Measurements from ENCODE around the gene DIP2B.

DIP2B gene

DNA sequence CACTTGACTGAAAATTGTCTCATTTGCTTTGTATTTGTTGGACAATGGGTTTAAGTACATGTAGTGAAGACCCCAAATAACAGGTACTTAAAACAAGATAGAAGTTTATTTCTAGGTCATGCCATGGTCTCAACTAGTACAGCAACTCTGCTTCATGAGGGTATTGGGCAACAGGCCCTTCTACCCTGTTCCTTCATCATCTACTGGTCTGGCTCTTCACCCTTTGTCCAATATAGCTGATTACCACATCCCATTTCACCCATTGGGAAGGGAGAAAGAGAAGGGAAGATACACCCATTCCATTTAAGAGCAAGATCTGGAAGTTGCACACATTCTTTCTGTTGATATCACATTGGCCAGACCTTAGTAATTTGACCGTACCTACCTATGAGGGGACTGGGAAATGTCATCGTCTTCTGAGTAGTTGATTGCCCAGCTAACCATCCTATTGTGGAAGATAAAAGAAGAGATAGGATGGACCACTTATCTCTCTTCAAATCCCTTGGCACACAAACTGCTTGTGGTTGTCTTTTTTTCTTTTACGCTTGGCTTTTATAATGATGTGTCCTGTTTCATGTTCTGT, 104.6 kb downstream of the DIP2B start:
- TF ChIP-seq, protein P1, sequence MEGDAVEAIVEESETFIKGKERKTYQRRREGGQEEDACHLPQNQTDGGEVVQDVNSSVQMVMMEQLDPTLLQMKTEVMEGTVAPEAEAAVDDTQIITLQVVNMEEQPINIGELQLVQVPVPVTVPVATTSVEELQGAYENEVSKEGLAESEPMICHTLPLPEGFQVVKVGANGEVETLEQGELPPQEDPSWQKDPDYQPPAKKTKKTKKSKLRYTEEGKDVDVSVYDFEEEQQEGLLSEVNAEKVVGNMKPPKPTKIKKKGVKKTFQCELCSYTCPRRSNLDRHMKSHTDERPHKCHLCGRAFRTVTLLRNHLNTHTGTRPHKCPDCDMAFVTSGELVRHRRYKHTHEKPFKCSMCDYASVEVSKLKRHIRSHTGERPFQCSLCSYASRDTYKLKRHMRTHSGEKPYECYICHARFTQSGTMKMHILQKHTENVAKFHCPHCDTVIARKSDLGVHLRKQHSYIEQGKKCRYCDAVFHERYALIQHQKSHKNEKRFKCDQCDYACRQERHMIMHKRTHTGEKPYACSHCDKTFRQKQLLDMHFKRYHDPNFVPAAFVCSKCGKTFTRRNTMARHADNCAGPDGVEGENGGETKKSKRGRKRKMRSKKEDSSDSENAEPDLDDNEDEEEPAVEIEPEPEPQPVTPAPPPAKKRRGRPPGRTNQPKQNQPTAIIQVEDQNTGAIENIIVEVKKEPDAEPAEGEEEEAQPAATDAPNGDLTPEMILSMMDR (IDR thresholded peaks at IDR 0.05; ENCODE audit: insufficient read depth, low read length, poor library complexity, severe bottlenecking), result no peak
- no peak for TF ChIP-seq EZH2phosphoT487 (conservative IDR thresholded peaks at IDR 0.05; ENCODE audit: low read length)
- H3K4me2 ChIP-seq (ENCODE audit: low read depth, low read length, poor library complexity, severe bottlenecking), result no peak overlapping the region
- H3K9ac ChIP-seq (ENCODE audit: low read length), result no peak overlapping the region
- H3F3A ChIP-seq (ENCODE audit: insufficient read depth), result no peaks in the 10 kb centered on the region
- no peaks in the 10 kb centered on the region for H3K9me2 ChIP-seq (replicated peaks; ENCODE audit: insufficient read depth, low read length)
- H3K27me3 ChIP-seq (ENCODE audit: low read length), result no peaks in the 10 kb centered on the region
- no peaks in the 10 kb centered on the region for H4K20me1 ChIP-seq (ENCODE audit: low read depth, low read length)
- no peaks in the 10 kb centered on the region for H3K9me3 ChIP-seq (ENCODE audit: insufficient read depth, low read length)
- H2AFZ ChIP-seq (ENCODE audit: low read depth, low read length, severe bottlenecking), result no peak overlapping the region
- H3K4me3 ChIP-seq (ENCODE audit: insufficient read depth, low read length, poor library complexity, severe bottlenecking), result no peak overlapping the region
- H3K79me2 ChIP-seq (ENCODE audit: insufficient read depth, low read length), result no peaks in the 10 kb centered on the region
- no peak overlapping the region for H3K27ac ChIP-seq (ENCODE audit: low read depth, low read length)
- no peaks in the 10 kb centered on the region for H3K36me3 ChIP-seq (ENCODE audit: low read length)

DNA sequence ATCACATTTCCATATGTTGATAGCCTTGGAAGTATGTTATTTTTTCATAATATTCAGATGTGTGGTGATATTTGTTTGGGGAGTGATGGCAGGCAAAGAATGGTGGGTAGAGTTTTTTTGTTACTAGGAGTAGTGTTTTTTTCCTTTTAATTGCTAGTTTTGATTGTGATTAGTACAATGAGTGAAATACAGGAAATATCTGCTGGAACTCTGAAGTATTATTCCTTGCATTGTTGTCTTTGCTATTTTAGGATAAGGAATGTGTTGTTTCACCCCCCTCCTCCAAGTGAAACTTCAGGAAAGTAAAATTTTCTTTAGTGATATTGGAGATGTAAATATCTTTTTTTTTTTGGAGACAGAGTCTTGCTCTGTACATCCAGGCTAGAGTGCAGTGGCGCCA, 105.4 kb downstream of the DIP2B start:
- TF ChIP-seq, protein P1 (IDR thresholded peaks at IDR 0.05; ENCODE audit: insufficient read depth, low read length, poor library complexity, severe bottlenecking), result no peak
- no peak for TF ChIP-seq EZH2phosphoT487 (conservative IDR thresholded peaks at IDR 0.05; ENCODE audit: low read length)
- no peaks in the 10 kb centered on the region for H4K20me1 ChIP-seq (ENCODE audit: low read depth, low read length)
- no peaks in the 10 kb centered on the region for H3K9me3 ChIP-seq (ENCODE audit: insufficient read depth, low read length)
- no peak overlapping the region for H3K9ac ChIP-seq (ENCODE audit: low read length)
- no peaks in the 10 kb centered on the region for H3K27me3 ChIP-seq (ENCODE audit: low read length)
- H3K9me2 ChIP-seq (replicated peaks; ENCODE audit: insufficient read depth, low read length), result no peaks in the 10 kb centered on the region
- no peaks in the 10 kb centered on the region for H3F3A ChIP-seq (ENCODE audit: insufficient read depth)
- H3K36me3 ChIP-seq (ENCODE audit: low read length), result no peaks in the 10 kb centered on the region
- no peak overlapping the region for H2AFZ ChIP-seq (ENCODE audit: low read depth, low read length, severe bottlenecking)
- H3K4me3 ChIP-seq (ENCODE audit: insufficient read depth, low read length, poor library complexity, severe bottlenecking), result no peak overlapping the region
- H3K27ac ChIP-seq (ENCODE audit: low read depth, low read length), result no peak overlapping the region
- no peaks in the 10 kb centered on the region for H3K79me2 ChIP-seq (ENCODE audit: insufficient read depth, low read length)
- no peak overlapping the region for H3K4me2 ChIP-seq (ENCODE audit: low read depth, low read length, poor library complexity, severe bottlenecking)

DNA sequence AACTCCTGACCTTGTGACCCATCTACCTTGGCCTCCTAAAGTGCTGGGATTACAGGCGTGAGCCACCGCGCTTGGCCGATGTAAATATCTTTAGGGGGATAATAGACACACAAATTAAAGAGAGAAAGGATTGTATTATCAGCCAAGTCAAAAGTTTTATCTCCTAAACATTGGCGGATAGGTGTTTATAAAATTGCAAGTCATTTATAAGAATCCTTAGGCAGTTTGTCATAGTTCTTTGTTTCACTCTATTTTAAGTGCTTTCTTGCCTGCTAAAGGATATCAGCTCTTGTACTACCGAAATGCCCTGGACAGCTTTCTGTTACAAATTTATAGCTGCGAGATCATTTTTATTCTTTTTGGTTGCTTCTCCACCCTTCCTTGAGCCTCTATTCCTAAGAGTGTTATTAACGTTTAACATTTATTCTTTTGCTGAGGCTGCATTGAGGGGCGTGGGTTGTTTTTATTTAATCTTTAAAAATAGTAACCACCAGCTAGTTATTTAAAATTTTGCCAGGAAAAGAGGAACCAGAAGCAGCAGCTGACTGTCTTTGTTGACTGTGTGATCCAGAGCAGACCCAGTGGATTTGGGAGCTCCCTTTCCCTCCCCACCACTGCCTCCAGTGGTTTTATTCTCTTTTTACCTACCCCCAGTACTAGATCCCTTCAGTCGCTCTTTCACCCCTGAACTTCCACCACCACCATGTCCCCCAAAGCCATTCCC, 106.4 kb downstream of the DIP2B start:
- no peak overlapping the region for H3K27ac ChIP-seq (ENCODE audit: low read depth, low read length)

More for the DNA sequence above, 106.4 kb downstream of the DIP2B start:
- Histone ChIP-seq H3K79me2 (ENCODE audit: insufficient read depth, low read length) (no peaks in the 10 kb centered on the region), H3K9me2 (replicated peaks; ENCODE audit: insufficient read depth, low read length) (no peaks in the 10 kb centered on the region), H3K9ac (ENCODE audit: low read length) (no peak overlapping the region), H3K4me2 (ENCODE audit: low read depth, low read length, poor library complexity, severe bottlenecking) (no peak overlapping the region), H4K20me1 (ENCODE audit: low read depth, low read length) (no peaks in the 10 kb centered on the region), H2AFZ (ENCODE audit: low read depth, low read length, severe bottlenecking) (no peak overlapping the region), H3K36me3 (ENCODE audit: low read length) (no peaks in the 10 kb centered on the region), H3K27me3 (ENCODE audit: low read length) (no peaks in the 10 kb centered on the region), H3F3A (ENCODE audit: insufficient read depth) (no peaks in the 10 kb centered on the region), H3K4me3 (ENCODE audit: insufficient read depth, low read length, poor library complexity, severe bottlenecking) (no peak overlapping the region), H3K9me3 (ENCODE audit: insufficient read depth, low read length) (no peaks in the 10 kb centered on the region)
- TF ChIP-seq, protein P1 (IDR thresholded peaks at IDR 0.05; ENCODE audit: insufficient read depth, low read length, poor library complexity, severe bottlenecking), result no peak
- TF ChIP-seq EZH2phosphoT487 (conservative IDR thresholded peaks at IDR 0.05; ENCODE audit: low read length), result no peak

All from SU-DHL-6 (cell line).